ENCODE results near the gene IL23R. TPM values are rescaled to one million over a fixed set of nuclear protein-coding genes. Genes with fewer than 3 reads are reported as not detected.

IL23R gene
- total RNA-seq, 1 experiment from 2014 or later, result not detected

DNA sequence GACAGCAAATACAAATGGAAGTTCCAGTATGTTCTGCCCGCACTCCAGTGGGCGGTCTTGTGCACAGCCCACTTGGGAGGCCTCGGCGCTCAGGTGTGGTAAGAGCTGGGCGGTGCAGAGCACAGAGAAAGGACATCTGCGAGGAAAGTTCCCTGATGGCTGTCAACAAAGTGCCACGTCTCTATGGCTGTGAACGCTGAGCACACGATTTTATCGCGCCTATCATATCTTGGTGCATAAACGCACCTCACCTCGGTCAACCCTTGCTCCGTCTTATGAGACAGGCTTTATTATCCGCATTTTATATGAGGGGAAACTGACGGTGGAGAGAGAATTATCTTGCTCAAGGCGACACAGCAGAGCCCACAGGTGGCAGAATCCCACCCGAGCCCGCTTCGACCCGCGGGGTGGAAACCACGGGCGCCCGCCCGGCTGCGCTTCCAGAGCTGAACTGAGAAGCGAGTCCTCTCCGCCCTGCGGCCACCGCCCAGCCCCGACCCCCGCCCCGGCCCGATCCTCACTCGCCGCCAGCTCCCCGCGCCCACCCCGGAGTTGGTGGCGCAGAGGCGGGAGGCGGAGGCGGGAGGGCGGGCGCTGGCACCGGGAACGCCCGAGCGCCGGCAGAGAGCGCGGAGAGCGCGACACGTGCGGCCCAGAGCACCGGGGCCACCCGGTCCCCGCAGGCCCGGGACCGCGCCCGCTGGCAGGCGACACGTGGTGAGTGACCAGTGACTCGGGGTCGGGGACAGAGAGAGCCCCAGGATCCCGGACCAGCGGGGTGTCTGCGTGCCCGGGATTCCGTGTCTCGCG lies 141.2 kb downstream of the IL23R start, which contains the start of gene IL12RB2:
IL12RB2 (plus strand) TSS at position 623 of the 810 bp plus-strand sequence. CDS start 12,496 bp downstream, outside the sequence.
- no peak within 1 kb of the TSS for H3K4ac ChIP-seq (ENCODE audit: low read depth, low read length)
- H3K79me2 ChIP-seq (ENCODE audit: insufficient read depth, low read length), result no peaks in the 10 kb centered on the region
- H2AK5ac ChIP-seq (ENCODE audit: insufficient read length, low read length), result no peak within 1 kb of the TSS
- Mint-ChIP-seq H3K4me3 (peak within 1 kb of the TSS; percentile 65 to 88), H3K36me3 (ENCODE audit: insufficient read depth in 1 of 3, low read depth in 3 of 3) (no peaks in the 10 kb centered on the region), H3K9me3 (no peaks in the 10 kb centered on the region), H3K27me3 (ENCODE audit: low read depth) (peaks cover 80% of the 10 kb centered on the region), H3K27ac (peak within 1 kb of the TSS in 1 of 3 experiments; percentile 79; a peak in 2 of 7 replicates), H3K4me1 (peaks cover 7% of the 10 kb centered on the region in 2 experiments; a peak in 3 of 4 replicates)
- H2BK20ac ChIP-seq (ENCODE audit: low read depth, low read length, poor library complexity, severe bottlenecking), result no peak within 1 kb of the TSS
- H3K9ac ChIP-seq (ENCODE audit: extremely low read depth, insufficient read length, low read length), result peak within 1 kb of the TSS; percentile 1
- peaks cover 5% of the 10 kb centered on the region for H3K23me2 ChIP-seq (ENCODE audit: insufficient read length, low read depth, low read length, poor library complexity, severe bottlenecking)
- H2BK15ac ChIP-seq (ENCODE audit: low read depth, low read length), result no peak within 1 kb of the TSS
- H3T11ph ChIP-seq (ENCODE audit: low read length), result no peak within 1 kb of the TSS
- peak within 1 kb of the TSS; percentile 92 for H3K4me2 ChIP-seq (ENCODE audit: insufficient read depth, insufficient read length, low read length)
- H2AFZ ChIP-seq (ENCODE audit: low read length), result no peak within 1 kb of the TSS
- H4K5ac ChIP-seq (ENCODE audit: insufficient read length, low read depth, low read length), result no peak within 1 kb of the TSS
- no peak within 1 kb of the TSS for H2BK12ac ChIP-seq (ENCODE audit: insufficient read length, low read depth, low read length)
- no peak within 1 kb of the TSS for H3K23ac ChIP-seq (ENCODE audit: insufficient read length, low read depth, low read length)
- H3K18ac ChIP-seq (ENCODE audit: insufficient read length, low read depth, low read length), result no peak within 1 kb of the TSS
- H4K91ac ChIP-seq (ENCODE audit: insufficient read length, low read depth, low read length), result no peak within 1 kb of the TSS
- H2BK120ac ChIP-seq (ENCODE audit: low read depth, low read length, poor library complexity, severe bottlenecking), result no peak within 1 kb of the TSS
- peaks cover 13% of the 10 kb centered on the region for H3K27me3 ChIP-seq (ENCODE audit: insufficient read depth, low read length)
- H3K4me1 ChIP-seq (ENCODE audit: insufficient read depth, low read length), result no peaks in the 10 kb centered on the region
- H4K20me1 ChIP-seq (ENCODE audit: control insufficient read depth, insufficient read depth, insufficient read length), result no peaks in the 10 kb centered on the region
- no peaks in the 10 kb centered on the region for H3K79me1 ChIP-seq (ENCODE audit: insufficient read depth, low read depth, low read length, poor library complexity, severe bottlenecking)
- DNase-seq, result peak; percentile 43
- H3K56ac ChIP-seq (ENCODE audit: insufficient read length, low read depth, low read length), result no peak within 1 kb of the TSS
- no peaks in the 10 kb centered on the region for H3K9me3 ChIP-seq (ENCODE audit: control insufficient read depth, low read depth, low read length)
- H3K14ac ChIP-seq (ENCODE audit: insufficient read depth, low read length), result no peak within 1 kb of the TSS
- no peak within 1 kb of the TSS for H3K27ac ChIP-seq (ENCODE audit: insufficient read length, low read depth, low read length)
- no peak within 1 kb of the TSS for H2BK5ac ChIP-seq (ENCODE audit: insufficient read length, low read length)
- TF ChIP-seq, protein P1, sequence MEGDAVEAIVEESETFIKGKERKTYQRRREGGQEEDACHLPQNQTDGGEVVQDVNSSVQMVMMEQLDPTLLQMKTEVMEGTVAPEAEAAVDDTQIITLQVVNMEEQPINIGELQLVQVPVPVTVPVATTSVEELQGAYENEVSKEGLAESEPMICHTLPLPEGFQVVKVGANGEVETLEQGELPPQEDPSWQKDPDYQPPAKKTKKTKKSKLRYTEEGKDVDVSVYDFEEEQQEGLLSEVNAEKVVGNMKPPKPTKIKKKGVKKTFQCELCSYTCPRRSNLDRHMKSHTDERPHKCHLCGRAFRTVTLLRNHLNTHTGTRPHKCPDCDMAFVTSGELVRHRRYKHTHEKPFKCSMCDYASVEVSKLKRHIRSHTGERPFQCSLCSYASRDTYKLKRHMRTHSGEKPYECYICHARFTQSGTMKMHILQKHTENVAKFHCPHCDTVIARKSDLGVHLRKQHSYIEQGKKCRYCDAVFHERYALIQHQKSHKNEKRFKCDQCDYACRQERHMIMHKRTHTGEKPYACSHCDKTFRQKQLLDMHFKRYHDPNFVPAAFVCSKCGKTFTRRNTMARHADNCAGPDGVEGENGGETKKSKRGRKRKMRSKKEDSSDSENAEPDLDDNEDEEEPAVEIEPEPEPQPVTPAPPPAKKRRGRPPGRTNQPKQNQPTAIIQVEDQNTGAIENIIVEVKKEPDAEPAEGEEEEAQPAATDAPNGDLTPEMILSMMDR (conservative IDR thresholded peaks at IDR 0.05), result no peak
- WGBS (ENCODE audit: extremely low coverage, insufficient read length, low lambda C conversion rate), result no CpG with 5 or more reads among the region's 75 CpGs
- no peak within 1 kb of the TSS for H4K8ac ChIP-seq (replicated peaks; ENCODE audit: insufficient read length, low read depth, low read length)

Data from H9 (cell line).